ENCODE measurements around the gene TSPAN5. TPM values are rescaled to one million over a fixed set of nuclear protein-coding genes. Genes with fewer than 3 reads are reported as not detected.

Gene TSPAN5
- total and polyA plus RNA-seq, 2 donors from 2014 or later, result 6.8 to 13.8 TPM

DNA sequence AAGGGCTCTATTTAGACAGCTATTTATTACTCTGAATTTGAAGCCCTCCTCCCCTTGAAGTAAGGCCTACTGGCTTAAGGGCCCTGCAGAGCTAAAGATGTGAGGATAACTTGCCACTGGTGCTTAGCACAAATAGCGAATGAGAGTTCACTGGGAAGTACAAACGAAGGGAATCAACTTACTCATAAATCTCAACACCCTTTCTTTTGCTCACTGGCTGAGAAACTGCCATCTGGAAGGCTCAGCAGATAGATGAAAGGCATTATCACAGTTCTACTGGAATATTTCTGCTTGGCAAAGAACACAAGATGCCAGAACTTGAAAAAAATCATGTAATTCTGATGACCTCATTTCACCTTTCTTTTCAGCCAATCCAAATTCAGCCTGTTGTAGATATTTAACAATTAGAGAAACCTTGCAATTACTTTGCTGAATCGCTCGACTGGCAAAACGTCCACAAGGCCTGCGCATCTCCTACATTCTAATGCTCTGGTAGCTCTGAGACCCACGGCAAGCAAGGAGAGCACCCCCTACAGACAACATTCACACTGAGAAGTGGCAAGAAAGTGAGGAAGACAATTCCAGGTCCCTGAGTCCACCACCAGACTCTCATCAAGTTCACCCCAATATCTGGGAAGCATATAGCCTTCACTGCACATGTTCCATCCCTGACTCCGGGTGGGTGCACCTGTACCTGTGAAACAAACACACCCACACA is 27.5 kb downstream of the TSPAN5 start:
- FAIRE-seq (no peak), DNase-seq (peak in 2 of 5 donors; percentile 26 to 32)
- H3K4me1 ChIP-seq (ENCODE audit: control insufficient read depth in 2 of 3, insufficient read depth in 2 of 3, low read depth in 1 of 3, low read length in 3 of 3), result peaks cover 0 to 2% (median 0%) of the 10 kb centered on the region in 3 donors
- H3K9ac ChIP-seq (ENCODE audit: low read length in 3 of 3), result no peak overlapping the region
- intact Hi-C loops (cut with DNase I), result no loop called here
- TF ChIP-seq, protein P1, sequence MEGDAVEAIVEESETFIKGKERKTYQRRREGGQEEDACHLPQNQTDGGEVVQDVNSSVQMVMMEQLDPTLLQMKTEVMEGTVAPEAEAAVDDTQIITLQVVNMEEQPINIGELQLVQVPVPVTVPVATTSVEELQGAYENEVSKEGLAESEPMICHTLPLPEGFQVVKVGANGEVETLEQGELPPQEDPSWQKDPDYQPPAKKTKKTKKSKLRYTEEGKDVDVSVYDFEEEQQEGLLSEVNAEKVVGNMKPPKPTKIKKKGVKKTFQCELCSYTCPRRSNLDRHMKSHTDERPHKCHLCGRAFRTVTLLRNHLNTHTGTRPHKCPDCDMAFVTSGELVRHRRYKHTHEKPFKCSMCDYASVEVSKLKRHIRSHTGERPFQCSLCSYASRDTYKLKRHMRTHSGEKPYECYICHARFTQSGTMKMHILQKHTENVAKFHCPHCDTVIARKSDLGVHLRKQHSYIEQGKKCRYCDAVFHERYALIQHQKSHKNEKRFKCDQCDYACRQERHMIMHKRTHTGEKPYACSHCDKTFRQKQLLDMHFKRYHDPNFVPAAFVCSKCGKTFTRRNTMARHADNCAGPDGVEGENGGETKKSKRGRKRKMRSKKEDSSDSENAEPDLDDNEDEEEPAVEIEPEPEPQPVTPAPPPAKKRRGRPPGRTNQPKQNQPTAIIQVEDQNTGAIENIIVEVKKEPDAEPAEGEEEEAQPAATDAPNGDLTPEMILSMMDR (IDR thresholded peaks at IDR 0.05; ENCODE audit: borderline replicate concordance, extremely low read depth, insufficient read depth), result no peak
- no peaks in the 10 kb centered on the region for H3K27me3 ChIP-seq (ENCODE audit: control insufficient read depth, insufficient read depth, low read length)
- H3K4me3 ChIP-seq (ENCODE audit: low read length in 3 of 3), result no peak overlapping the region
- H3K9me3 ChIP-seq (ENCODE audit: control insufficient read depth in 2 of 3, insufficient read depth in 1 of 3, low read length in 3 of 3), result no peaks in the 10 kb centered on the region
- no peaks in the 10 kb centered on the region for H3K36me3 ChIP-seq (ENCODE audit: control insufficient read depth in 2 of 3, insufficient read depth in 3 of 3, low read length in 3 of 3)
- H3K27ac ChIP-seq (ENCODE audit: low read depth in 2 of 2, low read length in 2 of 2), result no peak overlapping the region

DNA sequence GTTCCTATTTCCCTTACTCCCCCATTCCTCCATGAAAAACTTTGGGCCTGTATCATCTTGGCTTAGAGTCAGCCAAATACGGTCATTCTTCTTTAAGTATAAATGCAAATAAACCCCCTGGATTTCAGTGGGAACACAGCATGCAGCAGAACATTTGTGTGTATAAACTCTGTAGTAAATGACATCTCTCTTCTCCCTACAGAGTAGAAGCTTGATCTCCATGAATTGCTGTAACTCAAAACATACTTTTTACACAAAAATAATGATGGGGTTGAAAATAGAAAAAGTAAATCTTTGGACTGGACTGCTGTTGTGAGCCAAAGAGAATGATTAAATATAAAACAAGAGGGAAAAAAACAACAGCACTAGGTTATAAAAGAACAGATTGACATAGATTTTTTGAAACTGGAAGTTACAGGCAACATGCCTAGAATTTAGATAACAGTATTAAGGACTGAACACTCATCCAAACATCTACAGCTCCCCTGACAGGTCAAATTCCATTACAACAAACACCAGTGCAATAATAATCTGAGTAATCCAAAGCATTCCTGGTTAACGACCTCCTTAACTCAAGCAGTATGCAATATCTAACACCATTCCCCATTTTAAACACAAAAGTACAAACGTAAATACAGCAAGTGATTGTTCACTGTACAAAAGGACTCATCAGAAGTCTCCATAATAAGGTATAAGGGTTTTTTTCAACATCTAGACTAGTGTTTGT is 30.7 kb downstream of the TSPAN5 start:
- H3K36me3 ChIP-seq (ENCODE audit: control insufficient read depth in 2 of 3, insufficient read depth in 3 of 3, low read length in 3 of 3), result no peaks in the 10 kb centered on the region
- no peaks in the 10 kb centered on the region for H3K27me3 ChIP-seq (ENCODE audit: control insufficient read depth, insufficient read depth, low read length)
- H3K4me3 ChIP-seq (ENCODE audit: low read length in 3 of 3), result no peak overlapping the region
- no peak for FAIRE-seq
- DNase-seq, result no peak
- no peak overlapping the region for H3K27ac ChIP-seq (ENCODE audit: low read depth in 2 of 2, low read length in 2 of 2)
- TF ChIP-seq, protein P1 (IDR thresholded peaks at IDR 0.05; ENCODE audit: borderline replicate concordance, extremely low read depth, insufficient read depth), result no peak
- H3K4me1 ChIP-seq (ENCODE audit: control insufficient read depth in 2 of 3, insufficient read depth in 2 of 3, low read depth in 1 of 3, low read length in 3 of 3), result peaks cover 0 to 2% (median 0%) of the 10 kb centered on the region in 3 donors
- H3K9me3 ChIP-seq (ENCODE audit: control insufficient read depth in 2 of 3, insufficient read depth in 1 of 3, low read length in 3 of 3), result no peaks in the 10 kb centered on the region
- intact Hi-C loops (cut with DNase I), result no loop called here
- H3K9ac ChIP-seq (ENCODE audit: low read length in 3 of 3), result no peak overlapping the region

DNA sequence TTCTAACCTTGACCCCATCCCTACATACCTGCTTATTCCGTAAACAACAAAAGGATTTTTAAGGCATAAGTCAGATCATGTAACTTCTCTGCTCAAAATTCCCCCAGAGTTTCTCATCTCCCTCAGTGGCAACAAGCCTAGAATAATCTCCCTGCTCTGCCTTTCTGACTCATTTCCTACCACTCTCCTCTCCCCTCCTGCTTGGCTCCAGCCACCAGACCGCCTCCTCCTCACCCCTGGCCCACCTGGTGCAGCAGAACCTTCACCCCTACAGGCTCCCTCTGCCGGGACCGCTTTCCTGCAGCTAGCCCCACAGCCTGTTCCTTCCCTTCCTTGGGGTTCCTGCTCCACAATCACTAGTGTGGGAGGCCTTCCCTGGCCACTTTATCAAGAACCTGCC is 32.1 kb downstream of the TSPAN5 start:
- peaks cover 0 to 2% (median 0%) of the 10 kb centered on the region in 3 donors for H3K4me1 ChIP-seq (ENCODE audit: control insufficient read depth in 2 of 3, insufficient read depth in 2 of 3, low read depth in 1 of 3, low read length in 3 of 3)
- H3K4me3 ChIP-seq (ENCODE audit: low read length in 3 of 3), result no peak overlapping the region
- H3K27me3 ChIP-seq (ENCODE audit: control insufficient read depth, insufficient read depth, low read length), result no peaks in the 10 kb centered on the region
- H3K36me3 ChIP-seq (ENCODE audit: control insufficient read depth in 2 of 3, insufficient read depth in 3 of 3, low read length in 3 of 3), result no peaks in the 10 kb centered on the region
- no peak for DNase-seq
- no peak for FAIRE-seq
- no peaks in the 10 kb centered on the region for H3K9me3 ChIP-seq (ENCODE audit: control insufficient read depth in 2 of 3, insufficient read depth in 1 of 3, low read length in 3 of 3)
- intact Hi-C loops (cut with DNase I), result no loop called here
- no peak overlapping the region for H3K27ac ChIP-seq (ENCODE audit: low read depth in 2 of 2, low read length in 2 of 2)
- no peak overlapping the region for H3K9ac ChIP-seq (ENCODE audit: low read length in 3 of 3)
- TF ChIP-seq, protein P1 (IDR thresholded peaks at IDR 0.05; ENCODE audit: borderline replicate concordance, extremely low read depth, insufficient read depth), result no peak
